ENCODE data around the gene CYP2W1. TPM values are rescaled to one million over a fixed set of nuclear protein-coding genes. Genes with fewer than 3 reads are reported as not detected.

CYP2W1 gene
- total RNA-seq, 2 donors from 2014 or later, result not detected

DNA sequence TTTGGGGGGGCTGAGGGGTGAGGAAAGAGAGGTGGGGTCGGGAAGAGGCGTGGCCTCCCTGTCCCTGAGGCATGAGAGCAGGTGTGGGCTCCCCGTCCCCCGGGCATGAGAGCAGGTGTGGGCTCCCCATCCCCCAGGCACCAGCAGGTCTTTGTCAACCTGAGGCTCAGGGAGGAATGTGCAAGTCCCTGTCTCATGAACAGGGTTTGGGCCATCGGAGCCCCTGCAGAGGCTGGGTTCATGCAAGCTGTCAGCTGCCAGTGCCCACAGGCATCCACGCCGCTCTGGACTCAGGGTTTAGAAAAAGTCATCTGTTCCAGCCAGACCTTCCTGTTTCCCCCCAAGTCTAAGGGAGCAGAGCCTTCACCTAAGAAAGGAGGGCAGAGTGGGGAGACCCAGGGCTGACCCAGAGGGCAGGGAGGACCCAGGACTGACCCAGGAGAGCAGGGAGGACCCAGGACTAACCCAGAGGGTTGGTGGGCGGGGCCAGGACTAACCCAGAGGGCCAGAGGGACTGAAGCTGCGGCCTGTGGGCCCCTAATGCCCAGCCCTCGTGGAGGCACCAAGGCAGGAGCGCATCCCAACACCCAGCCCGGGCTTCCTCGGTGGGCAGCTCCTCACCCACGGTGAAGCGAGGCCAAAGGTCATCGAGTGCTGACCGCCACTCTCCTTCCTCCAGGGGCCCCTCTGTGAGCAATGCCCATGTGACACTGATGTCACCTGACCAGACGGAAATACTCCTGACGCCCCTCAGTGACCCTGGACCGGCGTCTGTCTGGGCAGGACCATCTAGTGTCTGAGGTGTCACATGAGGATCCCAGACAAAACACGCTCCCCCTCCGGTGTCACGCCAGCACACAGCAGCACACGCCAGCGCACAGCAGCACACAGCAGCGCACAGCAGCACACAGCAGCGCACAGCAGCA is 32.5 kb downstream of the CYP2W1 start:
- peaks cover 6% of the 10 kb centered on the region for H3K36me3 Mint-ChIP-seq (ENCODE audit: low read depth)
- H3K4me1 Mint-ChIP-seq, result peaks cover 12% of the 10 kb centered on the region
- H3K27ac Mint-ChIP-seq, result no peak overlapping the region
- H3K27me3 Mint-ChIP-seq, result no peaks in the 10 kb centered on the region
- no peak overlapping the region for H3K4me3 Mint-ChIP-seq
- H3K9me3 Mint-ChIP-seq, result no peaks in the 10 kb centered on the region
- no peak for ATAC-seq (replicated peaks)

DNA sequence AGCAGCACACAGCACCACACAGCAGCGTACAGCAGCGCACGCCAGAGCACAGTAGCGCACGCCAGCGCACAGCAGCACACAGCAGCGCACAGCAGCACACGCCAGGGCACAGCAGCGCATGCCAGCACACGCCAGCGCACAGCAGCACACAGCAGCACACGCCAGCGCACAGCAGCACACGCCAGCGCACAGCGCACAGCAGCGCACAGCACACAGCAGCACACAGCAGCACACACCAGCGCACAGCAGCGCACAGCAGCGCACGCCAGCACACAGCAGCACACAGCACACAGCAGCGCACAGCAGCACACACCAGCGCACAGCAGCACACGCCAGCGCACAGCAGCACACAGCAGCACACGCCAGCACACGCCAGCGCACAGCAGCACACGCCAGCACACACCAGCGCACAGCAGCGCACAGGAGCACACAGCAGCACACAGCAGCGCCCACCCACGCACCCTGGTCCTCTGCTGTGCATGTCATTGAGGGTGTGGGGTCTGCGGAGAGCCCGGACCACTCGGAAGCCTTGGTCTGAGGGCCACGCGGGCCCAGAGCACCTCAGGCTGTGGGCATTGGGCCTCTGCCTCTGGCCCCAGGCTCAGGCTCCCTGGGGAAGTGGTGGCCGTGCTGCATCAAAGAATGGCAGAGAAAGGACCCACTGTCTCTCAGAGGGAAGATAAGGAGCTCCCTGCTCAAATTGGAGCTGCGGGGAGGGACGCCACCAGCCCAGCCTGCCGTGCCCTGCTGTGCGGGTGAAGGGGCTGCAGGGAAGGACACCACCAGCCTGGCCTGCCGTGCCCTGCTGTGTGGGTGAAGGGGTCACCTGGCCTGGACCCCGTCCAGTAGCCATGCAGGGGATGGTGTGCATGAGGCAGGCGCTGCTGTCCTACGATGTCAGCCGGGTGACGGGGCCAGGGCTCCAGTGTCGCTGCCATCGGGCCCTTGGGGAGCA is 33.9 kb downstream of the CYP2W1 start:
- no peak overlapping the region for H3K27ac Mint-ChIP-seq
- H3K9me3 Mint-ChIP-seq, result no peaks in the 10 kb centered on the region
- no peak overlapping the region for H3K4me3 Mint-ChIP-seq
- H3K27me3 Mint-ChIP-seq, result no peaks in the 10 kb centered on the region
- H3K36me3 Mint-ChIP-seq (ENCODE audit: low read depth), result no peaks in the 10 kb centered on the region
- ATAC-seq (replicated peaks), result no peak
- peaks cover 5% of the 10 kb centered on the region for H3K4me1 Mint-ChIP-seq

DNA sequence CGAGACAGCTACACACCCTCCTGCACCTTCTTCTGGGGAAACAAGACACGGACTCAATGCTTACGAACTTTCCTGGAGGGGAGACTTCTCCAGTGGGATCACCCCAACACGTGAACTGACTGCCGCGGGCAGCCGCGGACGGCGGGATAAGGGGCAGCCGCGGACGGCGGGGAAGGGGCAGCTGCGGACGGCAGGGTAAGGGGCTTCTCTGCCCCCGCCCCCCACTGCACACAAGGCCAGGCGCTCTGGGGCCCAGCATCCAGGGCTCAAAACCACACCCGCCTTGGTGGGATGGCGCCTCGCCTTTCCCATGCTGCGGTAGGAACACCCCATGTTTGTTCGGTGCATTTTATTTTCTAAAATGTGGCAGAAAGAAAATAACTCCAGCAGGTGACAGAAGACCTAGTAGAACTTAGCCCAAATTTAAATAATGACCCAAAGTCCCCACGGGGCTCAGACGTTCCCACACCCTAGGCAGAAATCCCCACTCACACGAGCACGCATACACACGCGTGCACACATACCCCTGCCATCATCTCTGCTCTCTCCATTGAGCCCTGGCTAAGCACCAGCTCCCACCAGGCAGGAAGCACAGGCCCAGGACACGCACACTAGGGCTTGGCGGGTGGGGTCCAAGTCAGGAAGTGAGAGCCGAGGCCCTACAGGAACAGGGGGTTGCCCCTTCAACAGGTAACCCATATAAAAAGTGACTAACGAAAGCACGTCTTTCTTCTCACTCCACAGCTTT is 34.8 kb downstream of the CYP2W1 start:
- no peaks in the 10 kb centered on the region for H3K9me3 Mint-ChIP-seq
- peaks cover 7% of the 10 kb centered on the region for H3K36me3 Mint-ChIP-seq (ENCODE audit: low read depth)
- peaks cover 5% of the 10 kb centered on the region for H3K4me1 Mint-ChIP-seq
- ATAC-seq (replicated peaks), result no peak
- no peaks in the 10 kb centered on the region for H3K27me3 Mint-ChIP-seq
- H3K4me3 Mint-ChIP-seq, result no peak overlapping the region
- H3K27ac Mint-ChIP-seq, result peak overlapping the region; percentile 32

DNA sequence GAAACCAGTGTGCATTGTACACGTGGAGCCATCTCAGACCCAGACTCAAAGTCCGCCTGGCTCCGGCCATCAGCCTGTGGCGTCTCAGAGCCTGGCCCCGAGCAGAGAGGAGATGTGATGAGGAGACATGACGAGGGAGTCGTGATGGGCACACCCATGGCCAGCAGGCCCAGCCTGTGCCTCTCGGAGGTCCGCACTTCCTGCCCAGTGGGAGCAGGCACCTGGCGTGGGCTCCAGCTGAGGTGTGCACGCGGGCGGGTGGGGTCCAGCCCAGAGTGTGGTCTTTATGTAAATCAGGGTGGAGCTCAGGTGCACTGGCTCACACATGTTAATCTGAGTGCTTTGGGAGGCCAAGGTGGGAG is 35.3 kb downstream of the CYP2W1 start:
- H3K36me3 Mint-ChIP-seq (ENCODE audit: low read depth), result peaks cover 7% of the 10 kb centered on the region
- peaks cover 5% of the 10 kb centered on the region for H3K4me1 Mint-ChIP-seq
- ATAC-seq (replicated peaks), result no peak
- no peak overlapping the region for H3K4me3 Mint-ChIP-seq
- H3K27me3 Mint-ChIP-seq, result no peaks in the 10 kb centered on the region
- H3K27ac Mint-ChIP-seq, result peak overlapping the region; percentile 32
- H3K9me3 Mint-ChIP-seq, result no peaks in the 10 kb centered on the region

DNA sequence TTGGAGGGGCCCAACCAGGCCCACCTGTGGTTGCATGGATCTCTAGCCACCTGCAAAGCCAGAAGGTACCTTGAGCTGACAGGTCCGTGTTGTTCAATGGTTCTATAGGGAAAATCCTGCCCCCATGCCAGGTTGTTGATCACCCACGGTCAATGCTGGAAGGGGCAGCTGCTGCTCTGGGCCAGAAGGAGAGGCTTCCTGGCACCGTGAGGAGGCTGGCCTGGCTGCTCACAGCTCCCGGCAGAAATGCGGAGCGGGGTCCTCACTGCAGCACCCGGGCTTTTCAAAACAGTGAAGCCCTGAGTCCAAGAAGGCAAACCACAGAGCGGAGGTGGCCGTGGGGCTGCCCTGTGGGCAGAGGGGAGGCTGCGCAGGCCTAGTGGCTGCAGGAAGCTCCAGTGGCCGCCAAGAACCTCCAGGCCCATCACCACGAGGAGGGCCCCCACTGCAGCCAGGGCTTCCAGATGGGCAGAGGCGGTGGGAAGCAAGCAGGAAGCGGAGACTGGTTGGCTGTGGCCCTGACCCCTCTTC is 36.3 kb downstream of the CYP2W1 start:
- Mint-ChIP-seq H3K27ac (no peak overlapping the region), H3K4me1 (peaks cover 5% of the 10 kb centered on the region), H3K27me3 (no peaks in the 10 kb centered on the region), H3K4me3 (no peak overlapping the region), H3K36me3 (ENCODE audit: low read depth) (peaks cover 7% of the 10 kb centered on the region), H3K9me3 (no peaks in the 10 kb centered on the region)
- no peak for ATAC-seq (replicated peaks)

DNA sequence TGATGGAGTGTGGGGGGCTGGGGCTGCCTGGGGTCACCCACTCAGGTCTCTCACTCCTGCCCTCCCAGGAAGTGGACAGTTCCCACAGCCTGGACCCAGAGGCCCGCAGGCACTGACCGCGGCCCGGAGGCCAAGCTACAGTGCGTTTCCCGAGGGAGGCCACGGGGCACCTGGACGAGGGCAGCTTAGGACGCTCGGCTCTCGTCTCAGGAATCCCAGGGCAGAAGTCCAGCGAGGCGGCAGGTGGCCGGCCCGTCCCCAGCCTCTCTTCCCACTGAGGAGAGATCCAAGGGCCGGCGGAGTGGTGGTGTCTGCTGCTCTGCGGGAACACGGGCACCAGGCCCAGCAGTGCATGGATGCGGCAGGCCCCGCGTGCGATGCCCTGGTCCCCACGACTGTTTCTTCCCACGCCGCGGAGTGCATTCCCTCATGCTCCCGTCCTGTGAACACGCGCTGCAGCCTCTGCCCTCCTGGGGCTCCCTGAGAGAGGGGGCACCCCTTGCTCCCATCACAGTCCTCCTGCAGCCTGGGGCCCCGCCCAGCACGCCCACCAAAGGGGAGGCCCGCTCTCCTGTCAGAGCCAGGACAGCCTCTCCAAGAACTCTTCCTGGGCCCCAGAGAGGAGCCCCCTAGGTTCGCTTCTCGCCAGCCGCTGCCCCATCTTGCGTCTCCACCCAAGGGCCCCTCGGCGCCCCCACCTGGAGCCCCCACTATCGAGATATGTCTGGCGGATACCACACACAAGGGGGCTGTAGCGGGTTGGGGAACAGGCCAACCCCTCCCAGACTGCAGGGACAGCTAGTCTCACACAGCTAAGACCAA is 37.0 kb downstream of the CYP2W1 start:
- peaks cover 5% of the 10 kb centered on the region for H3K4me1 Mint-ChIP-seq

DNA sequence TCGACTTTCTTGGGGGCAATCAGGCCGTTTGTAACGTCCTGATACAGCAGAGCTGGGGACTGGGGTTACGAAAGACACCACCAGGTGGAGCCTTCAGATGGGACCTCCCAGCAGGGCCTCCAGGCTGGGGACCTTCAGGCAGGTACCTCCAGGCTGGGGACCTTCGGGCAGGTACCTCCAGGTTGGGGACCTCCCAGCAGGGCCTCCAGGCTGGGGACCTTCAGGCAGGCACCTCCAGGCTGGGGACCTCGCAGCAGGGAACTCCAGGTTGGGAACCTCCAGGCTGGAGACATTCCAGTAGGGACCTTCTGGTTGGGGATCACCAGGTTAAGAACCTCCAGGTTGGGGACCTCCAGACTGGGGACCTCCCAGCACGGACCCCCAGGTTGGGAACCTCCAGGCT is 37.9 kb downstream of the CYP2W1 start:
- H3K36me3 Mint-ChIP-seq (ENCODE audit: low read depth), result peaks cover 7% of the 10 kb centered on the region
- no peaks in the 10 kb centered on the region for H3K27me3 Mint-ChIP-seq
- ATAC-seq (replicated peaks), result no peak
- no peaks in the 10 kb centered on the region for H3K9me3 Mint-ChIP-seq
- no peak overlapping the region for H3K27ac Mint-ChIP-seq
- H3K4me3 Mint-ChIP-seq, result no peak overlapping the region
- peaks cover 5% of the 10 kb centered on the region for H3K4me1 Mint-ChIP-seq

More for the DNA sequence above, 37.0 kb downstream of the CYP2W1 start:
- H3K4me3 Mint-ChIP-seq, result no peak overlapping the region
- H3K36me3 Mint-ChIP-seq (ENCODE audit: low read depth), result peaks cover 7% of the 10 kb centered on the region
- no peaks in the 10 kb centered on the region for H3K27me3 Mint-ChIP-seq
- H3K9me3 Mint-ChIP-seq, result no peaks in the 10 kb centered on the region
- ATAC-seq (replicated peaks), result no peak
- no peak overlapping the region for H3K27ac Mint-ChIP-seq

DNA sequence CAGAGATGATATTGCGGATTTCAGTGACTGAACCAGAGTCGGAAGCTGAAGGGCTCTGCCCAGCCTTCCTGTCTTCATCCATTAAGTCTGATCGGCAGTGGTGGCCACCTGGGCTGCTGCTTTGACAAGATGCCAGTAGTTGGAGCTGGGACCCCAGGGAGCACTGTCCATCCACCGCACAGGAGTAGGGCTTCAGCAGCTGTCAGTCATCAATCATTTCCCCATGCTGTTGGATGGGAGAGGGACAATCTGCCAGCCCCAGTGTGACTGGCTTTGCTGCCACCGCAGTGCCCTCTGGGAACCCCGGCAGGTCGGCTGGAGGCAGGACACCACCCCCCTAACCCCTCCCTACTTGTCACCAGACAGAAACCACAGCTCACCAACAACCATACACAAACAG is 38.4 kb downstream of the CYP2W1 start:
- H3K4me3 Mint-ChIP-seq, result no peak overlapping the region
- peaks cover 5% of the 10 kb centered on the region for H3K4me1 Mint-ChIP-seq
- H3K9me3 Mint-ChIP-seq, result no peaks in the 10 kb centered on the region
- peak overlapping the region; percentile 36 for H3K27ac Mint-ChIP-seq
- ATAC-seq (replicated peaks), result no peak
- H3K36me3 Mint-ChIP-seq (ENCODE audit: low read depth), result peaks cover 7% of the 10 kb centered on the region
- no peaks in the 10 kb centered on the region for H3K27me3 Mint-ChIP-seq

DNA sequence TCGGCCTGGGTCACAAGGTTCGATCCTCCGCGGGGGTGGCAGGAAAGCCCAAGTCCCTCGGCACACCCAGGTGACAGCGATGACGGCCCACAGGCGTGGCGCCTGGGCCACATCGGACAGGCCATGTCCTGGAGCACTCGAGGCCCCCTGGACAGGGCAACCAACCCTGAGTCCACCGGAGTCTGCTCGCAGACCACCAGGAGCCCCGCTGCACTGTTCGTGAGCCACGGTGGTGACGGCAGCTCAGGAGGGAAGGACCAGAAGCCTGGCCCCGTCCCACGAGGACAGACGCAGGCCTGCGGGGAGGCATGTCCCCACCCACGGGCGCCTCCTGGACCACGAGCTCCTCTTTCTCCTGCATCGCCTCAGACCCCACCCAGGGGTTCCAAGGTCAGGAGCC is 39.0 kb downstream of the CYP2W1 start:
- Mint-ChIP-seq H3K9me3 (no peaks in the 10 kb centered on the region), H3K27me3 (no peaks in the 10 kb centered on the region), H3K36me3 (ENCODE audit: low read depth) (peaks cover 7% of the 10 kb centered on the region), H3K4me3 (no peak overlapping the region), H3K4me1 (peaks cover 5% of the 10 kb centered on the region), H3K27ac (no peak overlapping the region)
- ATAC-seq (replicated peaks), result no peak

DNA sequence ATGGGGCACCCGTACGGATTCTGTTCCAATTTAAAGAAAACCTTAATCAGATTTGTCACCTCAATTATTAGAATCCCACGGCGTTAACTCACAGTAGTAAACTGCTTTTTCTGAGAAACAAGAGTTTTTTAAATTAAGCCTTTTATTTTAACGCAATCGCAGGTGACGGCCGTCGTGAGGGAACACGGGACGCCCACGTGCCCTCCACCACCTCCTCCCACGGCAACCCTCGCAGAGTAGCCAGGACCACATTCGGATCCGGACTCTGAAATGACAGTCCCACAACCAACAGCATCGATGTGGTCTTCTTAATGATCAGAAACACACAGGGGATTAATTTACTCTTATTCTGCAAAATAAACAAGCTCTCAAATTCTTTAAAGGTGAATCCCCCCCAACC is 39.4 kb downstream of the CYP2W1 start:
- no peak for ATAC-seq (replicated peaks)
- H3K4me3 Mint-ChIP-seq, result no peak overlapping the region
- peaks cover 5% of the 10 kb centered on the region for H3K4me1 Mint-ChIP-seq
- no peaks in the 10 kb centered on the region for H3K27me3 Mint-ChIP-seq
- H3K36me3 Mint-ChIP-seq (ENCODE audit: low read depth), result peaks cover 7% of the 10 kb centered on the region
- no peaks in the 10 kb centered on the region for H3K9me3 Mint-ChIP-seq
- no peak overlapping the region for H3K27ac Mint-ChIP-seq

DNA sequence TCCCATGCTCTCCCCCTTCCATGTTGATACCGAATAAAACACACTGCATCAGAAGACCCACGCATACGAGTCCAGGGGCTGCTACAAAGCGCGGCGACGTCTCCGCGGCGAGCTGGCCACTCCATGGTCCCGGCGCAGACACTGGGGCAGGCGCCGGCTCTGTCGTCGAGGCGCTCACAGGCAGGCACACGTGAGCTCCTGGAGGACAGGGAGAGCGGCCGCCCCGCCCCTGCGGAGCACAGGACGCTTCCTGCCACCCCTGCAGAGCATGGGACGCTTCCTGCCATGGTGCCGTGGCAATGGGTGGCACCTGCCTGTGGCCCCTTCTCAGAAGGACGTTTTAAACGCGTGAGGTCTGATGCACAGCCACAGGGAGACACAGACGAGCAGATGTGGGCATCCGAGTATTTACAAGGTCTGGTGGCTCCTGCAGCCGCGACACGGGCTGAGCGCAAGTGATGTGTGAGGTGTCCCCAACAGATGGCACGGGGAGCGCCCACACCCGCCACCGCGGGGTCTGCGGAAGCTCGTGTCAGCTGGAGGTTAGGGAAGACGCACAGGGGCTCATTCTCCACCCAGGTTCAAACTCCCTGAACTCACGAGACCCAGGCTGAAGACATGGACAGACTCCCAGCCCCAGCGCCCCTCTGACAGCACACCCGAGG is 40.0 kb downstream of the CYP2W1 start:
- H3K27me3 Mint-ChIP-seq, result no peaks in the 10 kb centered on the region
- peaks cover 7% of the 10 kb centered on the region for H3K36me3 Mint-ChIP-seq (ENCODE audit: low read depth)
- H3K4me1 Mint-ChIP-seq, result peaks cover 5% of the 10 kb centered on the region
- H3K27ac Mint-ChIP-seq, result peak overlapping the region; percentile 39
- H3K4me3 Mint-ChIP-seq, result no peak overlapping the region
- ATAC-seq (replicated peaks), result no peak
- no peaks in the 10 kb centered on the region for H3K9me3 Mint-ChIP-seq

DNA sequence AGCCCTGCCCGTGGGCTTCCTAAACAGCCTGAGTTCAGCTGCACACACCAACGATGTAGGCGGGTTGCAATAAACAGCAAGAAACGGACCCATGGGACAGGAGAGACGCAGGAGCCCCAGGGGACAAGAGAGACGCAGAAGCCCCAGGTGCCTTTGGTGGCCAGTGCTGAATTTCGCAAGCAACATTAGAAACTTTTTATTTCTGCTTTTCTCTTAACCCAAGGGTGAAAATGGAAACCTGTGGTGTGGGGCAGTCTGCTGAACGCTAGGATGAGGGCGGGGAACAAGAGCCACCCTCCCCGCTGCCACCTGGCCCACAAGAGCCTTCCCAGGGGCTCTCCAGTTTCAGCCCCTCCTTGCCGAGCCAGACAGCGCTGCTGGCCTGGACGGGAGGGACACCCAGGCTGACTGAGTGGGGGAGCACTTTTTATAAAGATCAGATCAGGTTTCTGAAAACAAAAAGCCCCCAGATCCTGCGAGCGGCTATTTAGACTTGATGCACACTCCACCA is 41.4 kb downstream of the CYP2W1 start:
- H3K27ac Mint-ChIP-seq, result no peak overlapping the region
- H3K9me3 Mint-ChIP-seq, result no peaks in the 10 kb centered on the region
- H3K4me3 Mint-ChIP-seq, result no peak overlapping the region
- H3K27me3 Mint-ChIP-seq, result no peaks in the 10 kb centered on the region
- ATAC-seq (replicated peaks), result no peak
- peaks cover 7% of the 10 kb centered on the region for H3K36me3 Mint-ChIP-seq (ENCODE audit: low read depth)
- H3K4me1 Mint-ChIP-seq, result peaks cover 5% of the 10 kb centered on the region
